CD4-positive, alpha-beta T cell treated with Interleukin-15 for 1 hour (primary cell): ENCODE results near the gene ATP2B2.

Experiments used
- DNase-seq: peaks from one replicate; pipeline ENCODE4 v3.0.0-alpha.2; 2020

Gene ATP2B2

DNA sequence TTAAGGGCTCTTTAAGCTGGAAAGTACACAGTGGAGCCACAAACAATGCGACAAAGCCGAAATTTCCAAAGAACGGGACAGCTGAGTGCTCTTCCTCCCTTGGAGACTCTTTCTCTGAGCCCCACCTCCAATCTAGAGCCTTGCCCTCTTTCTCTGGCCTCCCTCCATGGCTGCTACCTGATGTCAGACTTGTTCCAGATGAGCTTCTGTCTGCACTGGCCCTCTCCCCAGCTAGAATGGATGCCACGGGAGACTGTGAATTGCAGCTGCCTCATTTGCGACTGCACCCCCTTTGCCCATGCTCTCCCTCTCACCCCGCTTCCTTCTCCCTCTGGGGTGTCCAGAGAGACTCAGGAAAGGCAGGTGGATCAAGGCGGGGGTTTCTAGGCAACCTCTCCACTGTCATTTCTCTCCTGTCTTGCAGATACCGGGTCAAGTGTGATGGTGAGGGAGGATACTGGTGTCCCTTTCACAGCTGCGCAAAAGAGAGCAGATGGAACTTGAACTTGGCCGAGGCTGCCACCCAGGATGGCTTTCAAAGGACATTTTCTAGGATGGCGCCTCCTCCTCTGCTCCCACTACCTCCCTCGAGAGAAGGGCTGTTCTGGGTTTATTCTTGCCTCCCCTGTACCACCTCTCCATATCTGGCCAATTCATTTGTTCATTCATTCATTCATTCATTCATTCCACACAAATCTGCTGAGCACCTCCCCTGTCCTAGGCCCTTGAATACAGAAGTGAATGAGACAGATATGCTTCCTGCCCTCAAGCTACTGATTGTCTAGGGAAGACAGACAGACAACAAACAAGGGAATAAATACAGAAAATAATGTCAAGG lies 12.8 kb downstream of the ATP2B2 start:
- DNase-seq = no peak

DNA sequence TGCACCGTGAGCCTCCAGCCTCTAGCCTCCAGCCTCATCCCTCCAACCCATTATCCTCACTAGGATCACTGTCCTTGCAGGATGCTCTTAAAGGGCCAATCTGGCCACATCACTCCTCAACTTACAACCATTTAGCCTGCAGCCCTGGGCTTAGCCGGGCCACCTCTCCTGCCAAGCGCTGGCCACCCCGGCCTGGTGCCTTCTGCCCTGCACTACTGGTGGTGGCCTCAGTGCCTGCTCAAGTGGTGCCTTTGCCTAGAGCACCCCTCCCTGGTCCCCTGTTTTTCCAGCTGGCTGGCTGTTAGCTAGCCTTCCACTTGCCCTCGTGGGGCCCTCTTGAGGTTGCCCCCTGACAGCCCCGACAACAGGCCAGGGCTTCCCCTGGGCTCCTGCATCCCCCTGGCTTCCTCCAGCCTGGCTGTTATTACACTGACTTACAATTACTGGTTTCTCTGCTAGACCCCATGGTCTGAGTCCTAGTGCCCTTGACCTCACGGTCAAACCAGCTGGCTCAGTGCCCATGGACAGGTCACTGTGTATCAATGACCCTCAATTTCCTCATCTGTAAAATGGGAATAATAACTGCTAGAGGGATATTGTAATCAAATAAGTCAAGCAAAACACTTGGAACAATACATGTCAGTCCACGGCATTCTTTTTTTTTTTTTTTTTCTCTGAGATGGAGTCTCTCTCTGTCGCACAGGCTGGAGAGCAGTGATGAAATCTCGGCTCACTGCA lies 15.5 kb downstream of the ATP2B2 start:
- DNase-seq = no peak

DNA sequence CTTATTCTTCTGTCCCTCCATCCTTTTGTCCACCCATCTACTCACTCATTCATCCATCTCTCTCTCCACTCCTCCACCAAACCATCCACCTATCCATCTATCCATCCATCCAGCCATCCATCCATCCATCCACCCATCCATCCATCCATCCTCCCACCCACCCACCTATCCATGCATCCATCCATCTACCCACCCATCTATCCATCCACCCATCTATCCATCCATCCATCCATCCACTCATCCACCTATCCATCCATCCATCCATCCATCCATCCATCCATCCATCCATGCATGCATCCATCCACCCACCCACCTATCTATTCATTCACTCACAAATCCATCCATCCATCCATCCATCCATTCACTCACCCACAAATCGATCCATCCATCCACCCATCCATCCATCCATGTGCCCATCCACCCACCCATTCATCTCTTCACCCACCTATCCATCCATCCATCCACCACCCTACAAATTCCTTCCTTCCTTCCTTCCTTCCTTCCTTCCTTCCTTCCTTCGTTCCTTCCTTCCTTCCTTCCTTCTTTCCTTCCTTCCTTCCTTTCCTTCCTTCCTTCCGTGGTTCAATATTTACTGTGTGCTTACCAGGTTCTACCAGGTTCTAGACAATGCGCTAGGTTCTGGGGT lies 17.3 kb downstream of the ATP2B2 start:
- no peak for DNase-seq

DNA sequence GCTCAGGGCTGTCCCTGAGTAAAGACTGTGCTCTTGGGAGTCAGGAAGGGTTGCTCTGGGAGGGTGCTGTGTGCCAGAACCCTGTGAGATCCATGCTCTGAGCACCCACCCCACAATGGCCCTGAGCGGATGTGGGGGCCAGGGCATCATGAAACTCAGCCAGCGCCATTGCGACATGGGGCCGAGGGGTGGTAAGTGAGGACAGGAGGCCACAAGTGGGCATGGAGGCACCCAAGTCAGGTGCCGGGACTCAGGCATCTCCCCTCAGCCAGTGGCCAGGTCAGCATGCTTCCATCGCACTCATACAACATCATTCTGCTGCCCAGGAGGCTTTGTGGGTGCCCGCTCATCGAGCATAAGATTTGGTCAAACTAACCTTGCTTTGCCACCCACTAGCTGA lies 19.6 kb downstream of the ATP2B2 start:
- DNase-seq = no peak

DNA sequence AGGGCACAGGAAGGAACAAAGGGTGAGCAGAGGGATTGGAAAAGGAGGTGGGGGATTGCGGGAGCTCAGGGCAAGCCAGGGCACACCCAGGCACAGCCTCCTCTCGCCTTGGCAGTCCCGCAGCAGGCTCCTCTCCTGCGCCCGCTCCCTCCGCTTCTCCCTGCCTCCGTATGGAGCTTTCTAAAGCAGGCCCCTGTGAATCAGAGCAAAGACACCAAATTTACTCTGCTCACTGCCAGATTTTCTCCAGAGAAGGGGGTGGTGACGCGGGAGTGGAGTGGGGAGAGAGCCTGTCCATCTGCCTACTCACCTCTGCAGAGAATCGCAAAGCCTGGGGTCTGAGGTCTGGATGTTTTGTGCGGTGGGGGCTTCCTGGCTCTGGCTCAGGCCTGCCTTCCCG lies 20.0 kb downstream of the ATP2B2 start:
- DNase-seq = no peak

DNA sequence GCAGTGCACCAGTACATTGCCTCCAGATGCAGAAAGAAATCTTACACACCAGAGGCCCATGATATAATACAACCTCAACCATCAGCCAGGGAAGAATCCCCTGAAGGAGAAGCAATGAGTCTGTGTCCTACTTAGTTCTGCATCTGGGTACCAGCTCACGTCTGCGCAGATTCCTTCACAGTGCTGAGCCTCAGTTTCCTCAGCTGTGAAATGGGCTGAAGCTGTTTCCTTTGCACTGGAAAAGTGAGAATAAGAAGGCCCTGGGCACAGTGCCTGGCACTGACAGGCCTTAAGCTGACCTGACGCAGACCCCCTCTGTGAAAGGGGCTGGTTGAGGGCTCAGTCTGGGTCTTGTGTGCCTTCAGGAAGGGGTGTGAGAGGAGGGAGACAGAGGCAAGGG lies 20.7 kb downstream of the ATP2B2 start:
- DNase-seq = no peak

DNA sequence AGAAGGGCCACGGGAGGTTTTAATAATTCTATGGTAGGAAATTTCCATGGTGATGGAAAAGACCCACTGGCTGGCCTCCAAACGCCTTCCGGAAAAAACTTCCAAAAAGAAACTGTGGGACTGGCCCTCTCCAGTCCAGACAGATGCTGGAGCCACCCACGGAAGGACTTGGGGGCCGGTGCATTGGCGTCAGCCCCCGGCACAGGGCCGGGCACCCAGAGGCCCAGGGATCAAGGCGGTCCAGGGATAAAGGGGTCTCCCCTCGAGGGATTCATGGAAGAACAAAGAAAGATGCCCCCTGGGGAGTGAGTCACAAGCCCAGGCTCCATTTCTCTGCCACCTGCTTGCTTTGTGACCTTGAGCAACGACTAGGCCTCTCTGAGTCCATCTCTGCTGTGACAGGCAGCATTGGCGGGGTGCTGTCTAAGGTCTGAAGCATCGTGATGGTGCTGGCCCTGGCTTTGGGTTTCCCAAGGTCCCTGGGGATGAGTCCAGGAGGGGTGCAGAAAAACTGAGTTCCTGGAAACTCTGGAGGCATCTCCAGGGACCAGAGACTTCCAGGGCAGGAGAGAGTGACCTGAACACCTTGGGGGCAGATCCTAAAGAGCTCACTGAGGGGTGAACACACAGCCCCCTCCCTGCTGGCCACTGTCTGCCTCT lies 21.6 kb downstream of the ATP2B2 start:
- DNase-seq = no peak

DNA sequence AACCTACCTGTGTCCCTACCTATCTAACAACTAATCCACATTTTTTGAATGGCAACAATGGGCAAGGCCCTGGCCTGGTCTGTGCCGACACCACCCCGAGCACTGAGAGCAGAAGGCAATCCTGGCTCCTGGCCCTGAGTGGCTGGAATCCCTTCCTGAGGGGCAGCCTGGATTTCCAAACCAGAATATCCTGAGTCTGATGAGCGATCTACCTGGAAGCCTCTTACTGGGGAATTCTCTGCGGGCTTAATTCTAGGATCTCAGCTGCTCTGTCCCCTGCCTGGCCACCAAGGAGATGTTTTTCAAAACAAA lies 22.1 kb downstream of the ATP2B2 start:
- DNase-seq = no peak

DNA sequence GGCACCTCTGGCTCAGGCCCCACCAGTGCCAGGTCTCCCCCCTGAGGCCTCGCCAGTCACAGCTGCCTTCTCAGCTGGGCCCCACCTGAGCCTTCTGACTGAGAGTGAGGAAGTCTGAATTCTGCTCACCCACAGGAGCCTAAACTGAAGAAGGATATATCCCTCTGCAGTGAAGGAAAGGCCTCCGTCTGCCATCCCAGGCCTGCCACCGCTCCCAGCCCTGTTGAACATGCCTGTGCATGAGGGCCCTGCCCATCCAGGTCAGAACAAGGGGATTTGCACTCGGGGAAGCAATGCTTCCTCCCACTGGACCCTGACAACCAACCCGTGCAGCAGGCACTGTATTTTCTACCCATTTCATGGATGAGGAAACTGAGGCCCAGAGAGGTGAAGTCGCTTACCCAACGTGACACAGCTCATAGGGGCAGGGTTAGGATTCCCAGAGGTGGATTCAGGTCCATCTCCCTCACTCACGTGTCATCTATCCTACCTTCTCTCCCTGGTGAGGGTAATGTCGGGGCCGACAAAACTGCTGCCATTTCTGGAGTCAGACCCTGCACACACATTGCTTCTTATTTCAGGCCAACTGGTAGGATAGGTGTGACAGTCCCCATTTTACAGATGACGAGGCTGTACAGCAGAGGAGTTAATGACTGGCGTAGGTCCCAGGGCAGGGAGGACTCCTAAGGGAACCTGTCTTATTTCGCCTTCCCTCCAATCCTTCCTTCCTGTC lies 22.6 kb downstream of the ATP2B2 start:
- DNase-seq = no peak

DNA sequence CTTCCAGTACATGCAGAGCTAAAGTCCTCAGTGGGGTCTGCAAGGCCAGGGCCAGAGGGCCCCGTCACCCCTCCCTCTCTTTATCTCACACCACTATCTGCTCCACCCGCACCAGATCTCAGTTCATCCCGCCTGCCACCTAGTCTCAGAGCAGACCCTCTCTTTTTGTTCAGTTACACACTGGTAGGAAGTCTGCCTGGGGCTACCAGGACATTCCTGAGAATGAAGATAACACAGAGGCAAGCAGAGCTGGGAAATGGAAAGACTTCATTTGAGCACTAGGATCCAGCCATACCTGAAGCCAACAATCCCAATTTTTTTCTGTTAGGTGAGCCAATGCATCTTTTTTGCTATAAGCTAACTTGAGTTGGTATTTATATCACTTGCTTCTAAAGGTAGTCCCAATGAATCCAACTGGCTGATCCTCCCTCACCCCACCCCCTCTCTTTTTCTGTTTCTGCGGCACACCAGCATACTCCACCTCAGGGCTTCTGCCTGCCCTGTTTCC lies 24.5 kb downstream of the ATP2B2 start:
- DNase-seq = no peak

DNA sequence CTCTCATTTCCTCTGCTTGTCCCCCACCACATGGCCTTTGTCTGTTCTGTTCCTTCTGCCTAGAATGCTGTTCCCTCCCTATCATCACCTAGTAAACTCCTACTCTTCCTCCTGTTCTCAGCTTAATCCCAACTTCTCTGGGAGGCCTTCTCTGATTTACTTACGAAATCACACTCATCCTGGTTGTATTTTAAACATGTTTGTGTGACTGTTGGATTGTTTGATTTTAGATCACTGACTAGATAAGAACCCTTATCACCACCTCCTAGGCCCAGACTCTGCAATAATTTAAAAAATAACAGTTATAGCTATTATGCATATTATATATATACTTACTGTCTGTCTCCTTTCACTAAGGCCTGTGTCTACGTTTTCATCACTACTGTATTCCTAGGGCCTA lies 26.1 kb downstream of the ATP2B2 start:
- no peak for DNase-seq

DNA sequence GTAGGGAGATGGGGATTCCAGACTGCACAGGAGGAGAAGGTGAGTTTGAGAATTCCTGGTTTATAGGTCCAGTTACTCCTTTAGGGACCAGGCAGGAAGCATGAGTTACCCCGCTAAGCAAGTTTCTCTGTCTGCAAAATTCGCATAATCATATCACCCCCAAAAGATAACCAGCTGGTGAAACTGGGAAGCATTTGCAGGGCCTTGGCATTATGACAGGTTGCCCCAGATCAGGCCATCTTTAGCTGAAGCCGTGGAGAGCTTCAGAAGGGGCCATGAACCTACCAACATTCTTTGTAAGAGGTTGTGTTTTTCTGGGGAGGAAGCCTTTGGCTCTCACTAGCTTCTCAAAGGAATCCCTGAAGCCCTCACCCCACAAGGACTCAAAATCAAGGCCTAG lies 29.4 kb downstream of the ATP2B2 start:
- no peak for DNase-seq

DNA sequence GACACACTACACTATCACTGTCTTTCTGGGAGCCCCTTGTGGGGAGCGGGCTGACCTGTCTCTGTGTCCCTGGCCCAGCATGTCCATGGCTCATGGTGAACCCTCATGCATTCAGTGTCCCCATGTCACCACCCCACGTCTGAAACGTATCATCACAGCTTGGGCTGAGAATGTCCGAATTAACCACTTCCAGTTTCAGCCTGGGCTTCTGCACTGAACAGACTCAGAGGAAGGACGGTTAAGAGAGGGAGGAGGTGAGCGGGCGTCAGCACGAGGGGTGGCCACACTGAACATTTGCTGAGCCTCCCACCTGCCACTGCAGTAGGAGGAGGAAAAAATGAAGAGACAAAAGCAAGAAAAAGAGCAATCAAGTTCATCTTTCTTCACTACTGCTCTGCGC lies 30.5 kb downstream of the ATP2B2 start:
- DNase-seq = no peak

DNA sequence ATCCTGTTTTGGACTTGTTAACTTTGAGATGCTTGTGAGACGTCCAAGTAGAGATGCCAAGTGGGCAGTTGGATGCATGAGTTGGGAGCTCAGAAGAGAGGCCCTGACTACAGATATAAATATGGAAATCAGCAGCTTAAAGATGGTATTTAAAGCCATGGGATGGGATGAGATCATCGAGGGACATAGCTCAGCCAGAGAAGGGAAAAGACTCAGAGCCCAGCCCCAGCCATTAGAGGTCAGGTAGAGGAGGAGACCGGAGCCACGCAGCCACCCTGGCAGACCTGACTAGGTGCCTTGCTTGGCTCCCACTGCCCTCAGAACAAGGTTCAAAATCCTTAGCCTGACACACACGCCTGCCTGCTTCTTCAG lies 31.1 kb downstream of the ATP2B2 start:
- DNase-seq = no peak

DNA sequence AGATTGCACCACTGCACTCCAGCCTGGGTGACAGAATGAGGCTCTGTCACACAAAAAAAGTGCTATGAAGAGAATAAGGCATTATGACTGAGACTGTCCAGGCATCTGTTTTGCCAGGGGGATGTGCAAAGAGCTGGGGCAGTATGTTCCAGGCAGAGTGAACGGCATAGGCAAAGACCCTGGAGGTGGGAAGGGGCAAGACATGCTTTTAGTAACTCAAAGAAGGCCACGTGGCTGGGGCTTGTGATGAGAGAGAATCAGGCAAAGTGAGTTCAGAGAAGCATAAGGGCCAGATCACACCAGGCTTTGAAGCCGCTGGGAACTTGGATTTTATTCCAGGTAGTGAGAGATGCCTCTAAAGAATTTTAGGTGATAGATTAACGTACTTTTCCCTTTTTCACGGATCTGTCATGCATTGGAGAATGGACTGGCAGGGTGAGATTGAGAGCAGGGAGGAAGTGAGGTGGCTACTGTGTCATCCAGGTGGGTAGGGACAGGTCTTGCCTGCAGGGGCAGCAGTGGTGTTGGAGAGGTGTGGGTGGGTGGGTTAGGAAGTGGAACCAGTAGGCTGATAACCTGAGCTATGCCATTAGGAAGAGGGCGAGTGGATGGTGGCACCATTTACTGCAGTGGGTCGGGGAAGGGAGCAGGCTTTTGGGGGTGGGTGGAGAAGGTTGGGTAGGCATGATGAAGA lies 31.7 kb downstream of the ATP2B2 start:
- DNase-seq = no peak

DNA sequence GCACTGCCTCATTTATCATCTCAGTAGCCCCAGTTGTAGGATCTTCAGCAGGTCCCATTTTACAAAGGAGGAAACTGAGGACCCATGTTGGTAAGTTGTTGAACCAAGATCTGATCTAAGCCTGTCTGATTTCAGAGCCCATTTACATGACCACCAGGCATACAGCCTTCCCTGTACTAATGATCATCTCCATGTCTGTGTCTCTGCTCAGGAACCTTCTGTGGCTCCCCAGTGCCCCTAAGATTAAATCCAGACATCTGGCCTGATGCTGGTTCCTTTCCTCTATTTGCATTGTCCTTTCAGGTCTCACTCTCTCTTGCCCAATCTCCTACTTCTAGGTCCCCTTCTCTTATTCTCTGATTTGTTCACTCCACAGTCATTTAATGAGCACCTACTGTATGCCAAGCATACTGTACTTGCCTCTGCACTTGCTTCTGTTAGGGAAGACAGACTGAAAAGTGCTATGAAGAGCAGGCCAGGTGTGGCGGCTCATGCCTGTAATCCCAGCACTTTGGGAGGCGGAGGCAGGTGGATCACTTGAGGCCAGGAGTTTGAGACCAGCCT lies 32.4 kb downstream of the ATP2B2 start:
- DNase-seq = no peak

DNA sequence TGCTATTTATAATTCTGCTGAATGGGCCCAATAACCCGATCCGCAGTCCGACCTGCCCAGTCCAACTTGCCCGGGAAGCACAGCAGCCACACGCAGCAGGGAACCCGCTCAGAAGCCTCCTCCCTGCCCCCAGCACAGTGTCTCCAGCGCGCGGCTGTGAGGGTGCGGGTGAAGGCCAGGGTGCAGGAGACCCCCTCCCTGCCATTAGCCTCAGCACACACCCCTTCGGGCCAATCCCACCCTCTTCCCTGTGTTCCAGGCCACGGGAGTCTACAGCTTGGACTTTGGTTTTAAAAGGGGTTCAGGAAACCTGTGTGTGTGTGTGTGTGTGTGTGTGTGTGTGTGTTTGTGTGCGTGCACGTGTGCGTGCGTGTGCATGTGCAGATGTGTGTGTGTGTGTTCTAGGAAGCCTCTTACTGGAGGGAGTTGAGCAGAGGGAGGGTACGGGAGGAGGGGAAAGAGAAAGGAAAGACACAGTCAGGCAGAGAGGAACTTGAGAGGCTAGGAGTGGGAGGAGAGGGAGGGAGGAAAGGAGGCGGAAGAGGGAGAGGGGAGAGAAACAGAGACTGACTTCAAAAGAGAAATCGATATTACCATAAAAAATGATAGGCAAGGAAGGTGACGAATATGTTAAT lies 34.2 kb downstream of the ATP2B2 start:
- DNase-seq = no peak

DNA sequence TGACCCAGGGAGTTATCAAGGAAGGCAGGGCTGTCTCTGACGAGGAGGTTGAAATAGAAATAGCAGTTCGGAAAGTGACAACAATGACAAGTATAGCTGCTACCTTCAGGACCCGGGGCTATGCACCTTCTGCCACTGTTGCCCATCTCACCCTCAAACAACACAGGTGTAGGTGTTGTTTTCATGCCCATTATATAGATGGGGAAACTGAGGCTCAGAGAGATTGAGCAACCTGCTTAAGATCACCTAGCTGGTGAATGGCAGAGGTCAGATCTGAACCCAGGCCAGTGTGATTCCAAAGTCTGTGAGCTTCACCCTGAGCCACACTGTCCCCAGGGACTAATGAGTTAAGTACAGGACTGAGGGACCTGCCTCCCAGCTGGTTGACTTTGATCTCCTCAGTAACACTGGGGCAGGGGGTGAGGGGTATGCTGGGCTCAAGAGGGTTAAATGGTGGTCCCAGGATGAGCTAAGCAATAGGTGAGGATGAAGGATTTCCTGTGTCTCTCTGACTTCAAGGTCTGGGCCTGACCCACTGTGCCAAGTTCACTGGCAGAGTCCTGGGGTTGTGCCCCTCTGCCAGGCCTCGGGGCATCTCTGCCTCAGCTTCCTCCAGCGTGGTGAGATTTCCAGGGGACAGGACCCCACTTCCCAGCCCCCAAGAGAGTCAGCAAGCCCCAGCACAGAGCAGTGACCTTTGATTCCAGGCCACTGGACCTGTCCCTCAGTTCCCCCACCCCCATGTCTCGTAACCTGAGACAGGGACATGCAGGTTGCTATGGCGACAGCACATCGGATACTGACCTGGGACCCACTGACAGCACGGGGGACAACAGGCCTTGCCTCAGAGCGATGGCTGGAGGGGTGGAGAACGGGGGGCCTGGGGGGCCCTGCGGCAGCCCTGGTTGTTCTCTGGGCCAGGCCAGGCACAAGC lies 35.0 kb downstream of the ATP2B2 start:
- no peak for DNase-seq

DNA sequence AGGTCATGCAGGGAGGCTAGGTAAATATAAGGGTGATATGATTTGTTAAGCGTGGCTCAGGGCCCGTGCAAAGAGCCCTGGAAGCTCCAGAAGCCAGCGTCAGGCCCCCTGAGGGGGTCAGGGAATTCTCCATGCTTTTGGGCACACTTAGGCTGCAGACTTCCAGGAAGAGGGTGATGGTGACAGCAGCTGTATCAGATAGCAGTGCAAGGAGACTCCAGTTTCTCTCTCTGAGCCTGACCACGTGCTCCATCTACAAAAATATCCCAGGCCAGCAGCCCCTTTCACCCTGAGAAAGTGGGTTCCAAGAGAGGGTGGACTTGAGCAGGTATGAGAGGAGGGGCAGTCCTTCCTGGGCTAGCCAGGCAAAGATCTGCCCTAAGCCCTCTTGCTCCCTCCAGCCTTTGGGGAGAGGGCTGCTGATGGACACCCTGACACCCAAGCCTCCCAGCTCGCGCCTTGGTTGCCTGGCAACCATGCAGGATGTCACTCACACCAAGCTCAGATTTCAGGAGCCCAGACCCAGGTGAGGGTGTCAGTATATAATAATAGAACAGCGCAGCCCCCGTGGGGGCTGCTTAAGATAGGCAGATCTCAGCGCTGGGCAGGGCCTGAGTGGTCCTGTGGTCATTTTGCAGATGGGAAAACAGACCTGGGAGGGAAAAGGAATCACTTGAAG lies 35.8 kb downstream of the ATP2B2 start:
- DNase-seq = no peak
